GM12875 (cell line): ENCODE results near the gene PMIS2.
"Not testable (repeated sequence)": the region's sequence is repeated elsewhere in the genome, so short reads cannot be mapped to it uniquely, and the experiment has no call there.

Source experiments
- H3K4me3 ChIP-seq: one replicate; pipeline ENCODE4 v1.5.1; 2011; ENCODE audit warnings: low read depth, low read length, control low read depth
- CTCF ChIP-seq: IDR thresholded peaks from 2 replicates; pipeline ENCODE4 v1.5.1; 2011; ENCODE audit warnings: low read depth, mild to moderate bottlenecking, control low read depth, inconsistent platforms, low read length, moderate library complexity, borderline replicate concordance; ENCODE audit not compliant: insufficient read depth

Gene PMIS2

DNA sequence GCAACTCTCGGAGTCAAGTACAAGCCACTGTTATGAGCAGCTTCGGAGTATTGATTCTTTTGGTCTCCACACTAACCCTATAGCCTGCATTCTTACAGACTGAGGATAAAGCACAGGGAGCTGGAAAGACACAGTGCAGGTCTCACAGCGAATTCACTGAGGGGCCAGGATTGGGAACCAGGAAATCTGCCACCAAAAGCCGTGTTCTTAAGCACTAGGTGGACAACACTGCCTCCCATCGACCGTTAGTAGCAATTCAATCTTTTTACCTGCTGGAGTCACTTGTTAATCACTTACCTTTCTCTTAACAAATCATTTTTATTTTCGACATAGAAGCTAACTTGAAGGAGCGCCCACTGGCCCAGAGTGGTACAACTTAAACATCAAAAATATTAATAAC is 6.3 kb downstream of the PMIS2 start:
- H3K4me3 ChIP-seq: no peak overlapping the region
- peak; percentile 61 for TF ChIP-seq CTCF

- not testable (repeated sequence) for H3K4me3 ChIP-seq
Measured at GRCh38 chr19:35595026-35595425, 9.1 kb downstream of the PMIS2 start.

DNA sequence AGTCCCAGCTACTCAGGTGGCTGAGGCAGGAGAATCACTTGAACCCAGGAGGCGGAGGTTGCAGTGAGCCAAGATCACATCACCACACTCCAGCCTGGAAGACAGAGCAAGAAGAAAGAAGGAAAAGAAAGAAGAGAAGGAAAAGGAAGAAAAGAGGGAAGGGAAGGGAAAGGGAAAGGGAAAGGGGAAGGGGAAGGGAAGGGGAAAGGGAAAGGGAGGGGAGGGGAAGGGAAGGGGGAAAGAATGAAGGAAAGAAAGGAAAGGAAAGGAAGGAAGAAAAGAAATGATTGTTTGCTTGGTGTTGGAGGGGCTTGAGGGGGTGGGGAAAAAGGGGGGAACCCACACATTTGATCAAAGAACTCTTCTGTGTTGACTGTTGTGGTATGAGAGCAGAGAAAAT is 10.0 kb downstream of the PMIS2 start:
- H3K4me3 ChIP-seq: no peak overlapping the region
- TF ChIP-seq CTCF: no peak

GRCh38 chr19:35596366-35596999 is 10.5 kb downstream of the PMIS2 start:
- no peak overlapping the region for H3K4me3 ChIP-seq
- no peak for TF ChIP-seq CTCF

DNA sequence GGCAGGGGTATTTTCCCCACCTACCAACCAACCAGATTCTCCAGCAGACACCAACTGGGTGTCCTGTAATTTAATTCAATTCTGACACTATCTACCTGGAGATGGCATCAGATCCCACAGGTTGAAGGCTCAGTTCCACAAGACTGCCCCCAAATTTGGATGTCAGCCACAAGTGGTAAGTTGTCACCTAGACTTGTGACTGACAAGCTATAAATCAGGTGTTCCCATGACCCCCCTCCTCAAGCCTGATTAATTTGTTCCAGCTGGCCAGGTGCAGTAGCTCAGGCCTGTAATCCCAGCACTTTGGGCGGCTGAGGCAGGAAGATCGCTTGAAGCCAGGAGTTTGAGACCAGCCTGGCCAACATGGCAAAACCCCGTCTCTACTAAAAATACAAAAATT is 16.0 kb downstream of the PMIS2 start:
- H3K4me3 ChIP-seq: no peak overlapping the region
- no peak for TF ChIP-seq CTCF

GRCh38 chr19:35604436-35604835 is 18.5 kb downstream of the PMIS2 start:
- not testable (repeated sequence) for H3K4me3 ChIP-seq

- not testable (repeated sequence) for H3K4me3 ChIP-seq
Measured at GRCh38 chr19:35607170-35607569, 21.2 kb downstream of the PMIS2 start.

GRCh38 chr19:35607661-35608060 is 21.7 kb downstream of the PMIS2 start:
- no peak for TF ChIP-seq CTCF
- H3K4me3 ChIP-seq: no peak overlapping the region

DNA sequence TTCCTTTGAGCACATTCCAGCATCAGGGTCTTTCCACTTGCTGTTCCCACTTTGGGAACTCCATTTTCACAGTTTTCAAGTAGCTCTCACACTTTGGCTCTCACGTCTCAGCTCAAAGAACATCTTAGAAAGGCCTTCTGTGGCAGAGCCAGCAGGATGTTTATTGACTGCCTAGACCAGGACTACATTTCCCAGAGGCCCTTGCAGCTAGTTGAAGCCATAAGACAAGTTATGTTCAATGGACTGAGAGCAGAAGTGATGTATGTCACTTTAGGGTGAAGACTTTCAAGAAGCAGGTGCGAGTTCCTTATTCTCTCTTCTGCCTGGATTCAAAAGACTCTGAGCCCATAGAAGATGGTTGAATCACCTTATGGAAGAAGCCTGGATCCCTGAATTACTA is 22.3 kb downstream of the PMIS2 start:
- no peak overlapping the region for H3K4me3 ChIP-seq
- TF ChIP-seq CTCF: no peak
